Raji (cell line): ENCODE results near the gene SLC25A19.

Experiments used
- POLR2A ChIP-seq: IDR thresholded peaks from 2 replicates; pipeline ENCODE4 v1.6.1; 2011; ENCODE audit warnings: low read depth, low read length, control low read depth; ENCODE audit not compliant: insufficient read depth

SLC25A19 gene

DNA sequence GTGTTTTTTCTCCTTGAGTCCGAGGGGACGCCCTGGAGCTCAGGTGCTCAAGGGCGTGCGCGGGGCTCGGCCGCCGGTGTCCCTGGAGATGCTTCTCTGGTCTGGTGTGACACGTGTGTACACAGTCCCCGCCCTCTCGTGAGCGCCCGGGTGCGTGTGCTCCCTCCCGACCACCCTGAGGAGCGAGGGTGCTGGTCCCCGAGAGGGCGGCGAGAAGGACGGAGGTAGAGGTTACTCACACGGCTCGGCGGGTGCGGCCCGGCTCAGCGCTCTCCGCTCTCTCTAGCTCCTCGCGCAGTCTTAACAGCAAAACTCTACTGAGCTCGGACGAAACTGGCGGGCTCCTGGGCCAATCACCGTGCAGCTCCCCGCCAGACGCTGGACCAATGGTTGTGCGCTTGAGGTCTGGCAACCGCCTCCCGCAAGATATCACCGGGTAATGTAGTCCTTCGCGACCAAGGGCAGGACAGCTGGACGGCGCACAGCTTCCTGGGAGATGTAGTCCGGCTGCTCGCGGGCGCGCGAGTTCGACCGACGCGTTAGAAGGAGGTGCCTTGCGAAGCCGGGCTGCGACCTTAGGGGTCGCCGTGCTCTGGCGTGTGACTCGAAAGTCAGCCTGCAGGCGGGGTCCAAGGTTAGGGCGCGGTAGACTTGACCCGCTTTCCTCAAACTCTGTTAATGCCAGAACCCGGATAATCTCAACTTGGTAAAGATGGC, at the start of gene SLC25A19:
TSS of gene SLC25A19 (minus strand) at position 319 of the 717 bp plus-strand sequence. CDS start 2,669 bp downstream, outside the sequence.
- TF ChIP-seq POLR2A: peak; percentile 98

DNA sequence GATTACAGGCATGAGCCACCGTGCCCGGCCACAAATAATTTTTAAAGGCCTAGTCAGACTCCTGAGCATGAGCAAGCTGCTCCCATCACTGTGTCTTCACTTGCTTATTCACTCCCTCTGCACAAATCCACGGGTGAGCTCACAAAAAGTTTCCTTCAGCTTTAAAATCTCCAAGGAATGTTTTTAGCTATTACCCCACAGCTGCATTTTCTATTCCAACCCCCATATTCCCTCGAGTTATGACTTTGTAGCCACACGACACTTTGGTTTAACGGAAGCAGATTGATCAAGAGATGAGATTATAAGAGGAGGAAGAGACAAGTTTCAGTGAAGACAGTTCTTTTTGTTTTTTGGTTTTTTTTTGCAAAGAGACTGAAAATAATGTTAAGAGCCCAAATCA, 49.1 kb upstream of the SLC25A19 start:
- no peak for TF ChIP-seq POLR2A

DNA sequence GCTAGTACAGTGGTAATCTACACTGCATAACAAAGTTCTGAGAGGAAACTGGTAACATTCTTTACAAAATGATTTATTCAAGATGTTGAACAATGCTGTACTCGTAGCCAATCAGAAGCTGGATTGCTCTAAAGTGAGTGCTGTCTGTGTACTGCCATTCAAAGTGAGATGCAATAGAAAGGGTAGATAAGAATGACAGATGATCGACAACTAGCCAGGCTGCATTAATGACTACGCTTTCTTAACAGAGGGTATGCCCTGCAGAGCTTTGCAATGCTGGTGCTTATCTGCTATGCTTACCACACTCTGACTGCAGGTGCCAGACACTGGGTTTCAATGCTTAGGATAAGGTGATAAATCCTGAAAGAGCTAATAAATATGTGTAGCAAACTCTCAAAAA, 46.1 kb upstream of the SLC25A19 start:
- no peak for TF ChIP-seq POLR2A

DNA sequence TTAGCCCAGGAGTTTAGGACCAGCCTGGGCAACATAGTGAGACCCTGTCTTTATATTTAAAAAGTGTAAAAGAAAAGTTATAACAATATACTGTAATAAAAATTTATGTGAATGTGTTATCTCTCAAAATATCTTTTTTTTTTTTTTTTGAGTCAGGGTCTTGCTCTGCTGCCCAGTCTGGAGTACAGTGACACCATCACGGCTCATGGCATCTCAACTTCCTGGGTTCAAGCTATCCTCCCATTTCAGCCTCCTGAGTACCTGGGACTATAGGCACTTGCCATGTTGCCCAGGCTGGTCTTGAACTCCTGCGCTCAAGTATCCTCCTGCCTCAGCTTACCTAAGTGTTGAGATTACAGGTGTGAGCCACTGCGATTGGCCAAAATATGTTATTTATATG, 45.5 kb upstream of the SLC25A19 start:
- no peak for TF ChIP-seq POLR2A

DNA sequence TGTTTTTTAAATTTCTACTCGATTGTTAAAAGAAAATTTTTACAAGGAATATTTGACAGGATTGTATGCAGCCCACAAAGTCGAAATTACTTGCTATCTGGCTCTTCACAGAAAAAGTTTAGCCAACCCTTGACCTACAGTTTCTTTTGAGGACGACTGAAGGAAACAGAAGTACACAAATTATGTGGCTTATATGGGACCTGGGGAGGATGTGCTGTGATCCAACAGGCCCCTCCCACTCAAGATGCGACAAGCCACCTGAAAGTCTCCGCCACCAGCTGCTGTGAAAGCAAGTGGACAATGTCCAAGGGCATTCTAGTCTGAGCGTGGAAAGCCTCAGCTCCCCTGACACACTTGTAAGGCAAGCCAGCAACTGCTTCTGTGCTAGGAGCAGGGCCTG, 42.4 kb upstream of the SLC25A19 start:
- no peak for TF ChIP-seq POLR2A

DNA sequence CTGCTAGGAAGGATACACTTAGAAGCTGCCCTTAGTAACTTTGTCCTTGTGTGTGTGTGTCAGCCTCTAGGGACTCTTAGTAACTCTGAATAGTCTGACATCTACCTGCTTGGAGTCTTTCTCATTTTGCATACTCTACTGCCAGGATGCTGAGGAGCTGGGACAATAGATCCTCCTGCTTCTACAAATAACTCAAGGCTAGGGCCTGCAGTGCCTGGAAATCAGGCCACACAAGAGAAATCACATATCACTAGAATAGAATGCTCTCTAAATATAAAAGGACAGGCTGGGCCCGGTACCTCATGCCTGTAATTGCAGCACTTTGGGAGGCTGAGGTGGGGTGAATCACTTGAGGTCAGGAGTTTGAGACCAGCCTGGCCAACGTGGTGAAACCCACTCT, 38.5 kb upstream of the SLC25A19 start:
- no peak for TF ChIP-seq POLR2A

DNA sequence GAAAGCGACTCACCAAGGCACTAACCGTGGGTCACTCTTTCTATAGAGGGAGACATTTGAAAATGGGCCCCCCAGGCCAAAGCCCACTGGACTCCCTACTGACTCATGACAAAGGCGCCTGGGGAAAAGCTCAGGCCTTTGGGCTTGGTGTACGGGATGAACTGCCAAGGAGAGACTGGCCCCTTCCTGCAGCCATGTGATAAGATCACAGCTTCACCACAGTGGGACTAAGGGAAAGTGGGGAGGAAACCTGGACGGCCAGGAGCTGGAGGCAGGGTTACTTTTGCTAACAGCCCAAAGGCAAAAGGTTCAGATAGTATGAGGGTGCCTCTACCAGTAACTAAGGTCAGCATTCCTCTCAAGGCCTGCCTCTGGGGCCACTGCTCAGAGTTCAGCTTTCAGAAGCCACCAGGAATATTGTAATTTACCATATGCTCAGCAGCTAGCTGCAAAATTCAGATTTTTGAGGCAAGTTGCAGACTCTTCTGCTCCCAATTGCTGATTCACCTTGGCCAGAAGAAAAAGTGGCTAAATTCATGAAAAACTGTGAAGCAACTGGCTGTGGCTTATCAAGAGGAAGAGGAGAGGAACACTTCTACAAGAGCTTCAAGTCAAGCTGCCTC, 37.1 kb upstream of the SLC25A19 start:
- TF ChIP-seq POLR2A: no peak

DNA sequence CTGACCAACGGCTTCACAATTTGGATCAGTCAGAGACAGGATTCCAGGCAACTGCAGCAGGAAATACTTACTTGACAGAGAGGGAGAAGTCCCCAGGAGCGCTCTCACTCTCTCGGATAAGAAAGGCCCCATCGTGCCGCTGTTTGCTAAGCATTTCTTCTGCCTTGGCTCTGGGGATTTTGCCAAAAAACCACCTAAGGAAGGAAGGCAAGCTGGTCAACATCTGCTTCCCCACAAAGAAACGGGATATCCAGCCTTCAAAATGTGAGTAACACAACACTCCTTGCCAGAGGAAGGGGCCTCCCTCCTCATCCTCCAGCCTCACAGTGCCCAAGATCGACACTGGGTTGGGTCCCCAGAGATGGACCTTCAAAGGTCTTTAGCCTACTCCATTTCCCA, 36.6 kb upstream of the SLC25A19 start:
- no peak for TF ChIP-seq POLR2A

DNA sequence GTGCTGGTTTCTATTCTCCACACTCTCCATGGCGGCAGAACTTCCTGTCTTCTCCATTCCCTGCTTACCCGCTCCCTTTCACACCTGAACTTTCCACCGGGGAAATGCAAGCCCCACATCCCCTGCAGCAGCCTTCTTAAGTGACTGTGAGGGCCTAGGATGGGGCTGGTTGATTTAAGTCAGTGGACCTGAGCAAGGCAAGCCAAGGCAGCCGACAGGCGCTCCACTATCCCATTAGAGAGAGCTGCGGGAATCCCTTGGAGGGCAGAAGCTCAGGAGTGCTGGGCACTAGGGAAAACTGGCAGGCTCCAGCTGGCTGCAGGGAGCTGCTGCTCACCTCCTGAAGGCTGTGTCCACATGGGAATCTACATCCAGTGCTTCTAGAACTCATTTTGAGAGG, 36.1 kb upstream of the SLC25A19 start:
- no peak for TF ChIP-seq POLR2A

DNA sequence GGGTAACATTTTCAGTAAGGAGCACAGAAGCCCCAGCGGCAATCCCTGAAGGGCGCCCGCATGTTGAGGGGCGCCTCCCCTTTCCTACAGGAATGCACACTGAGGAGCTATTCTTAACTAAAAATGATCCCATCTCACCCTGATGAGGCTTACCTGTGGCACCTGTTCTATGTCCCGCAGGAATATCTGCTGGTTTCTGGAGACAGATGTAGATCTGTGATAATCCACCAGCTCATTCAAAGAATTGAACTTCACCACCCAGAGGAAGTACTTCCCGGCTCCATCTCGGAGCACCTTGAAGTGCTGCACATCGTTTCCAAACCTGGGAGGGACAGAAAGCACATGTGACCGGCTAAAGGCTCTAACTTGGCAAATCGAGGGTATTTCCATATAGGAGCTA, 32.3 kb upstream of the SLC25A19 start:
- TF ChIP-seq POLR2A: no peak

DNA sequence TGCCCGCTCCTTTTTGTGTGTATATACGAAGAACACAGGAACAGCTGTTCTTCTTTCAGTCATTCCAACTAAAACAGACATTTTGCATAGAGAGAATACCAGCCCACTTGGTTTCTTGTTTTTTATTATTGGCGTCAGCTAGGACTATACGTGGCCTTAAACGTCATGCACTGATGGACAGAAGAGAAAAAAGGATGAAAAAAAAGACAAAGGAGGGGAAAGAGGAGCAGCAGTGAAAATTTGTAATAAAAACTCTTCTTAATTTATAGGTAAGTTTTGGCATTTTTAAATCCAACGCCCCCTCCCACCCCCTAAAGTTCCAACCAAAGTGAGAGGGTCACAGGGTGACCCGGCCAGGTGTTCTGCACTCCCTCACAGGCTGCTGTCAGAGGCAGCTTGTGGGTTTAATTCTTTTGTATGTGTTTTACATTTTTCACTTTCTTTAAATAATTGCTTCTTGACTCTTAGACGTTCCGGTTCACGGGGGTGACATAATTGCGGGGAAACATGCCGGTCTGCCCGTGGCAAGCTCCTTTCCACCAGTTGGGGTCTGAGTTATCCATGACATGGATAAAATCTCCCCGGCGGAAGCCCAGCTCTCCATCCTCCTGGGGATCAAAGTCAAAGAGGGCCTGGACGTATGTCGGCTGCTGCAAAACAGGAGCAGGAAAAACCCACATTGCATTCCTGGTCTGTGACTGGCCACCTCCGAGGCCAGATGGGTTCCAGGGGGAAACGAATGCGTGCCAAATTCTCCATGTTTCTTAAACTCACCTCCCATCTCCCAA, 30.9 kb upstream of the SLC25A19 start:
- no peak for TF ChIP-seq POLR2A

DNA sequence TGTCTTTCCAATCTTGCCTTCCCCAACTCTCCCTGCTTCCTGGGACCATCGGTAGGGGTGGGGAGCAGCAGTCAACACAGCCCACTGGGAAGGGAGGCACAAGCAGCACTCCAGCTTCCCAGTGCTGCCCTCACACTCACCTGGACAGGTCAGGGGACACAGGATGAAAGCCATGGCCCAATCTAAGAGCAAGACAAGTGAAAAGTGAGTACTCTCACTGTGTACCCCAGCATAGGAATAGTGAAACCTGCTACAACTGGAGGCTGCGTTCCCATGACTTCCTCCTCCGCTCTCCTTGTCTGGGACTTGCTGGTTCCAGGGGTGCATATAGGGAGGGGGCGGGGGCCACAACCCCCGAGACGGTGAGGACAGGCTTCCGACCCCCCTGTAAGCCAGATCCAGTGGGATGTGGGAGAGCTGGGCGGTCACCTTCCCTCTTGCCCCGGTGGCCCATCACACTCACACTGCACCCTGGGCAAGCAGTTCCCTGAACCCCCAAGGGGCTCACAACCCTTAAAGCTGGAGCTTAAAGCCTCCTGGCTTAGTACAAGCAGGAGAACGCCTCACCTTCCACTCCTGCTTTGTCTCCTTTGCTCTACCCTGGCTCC, 29.5 kb upstream of the SLC25A19 start:
- TF ChIP-seq POLR2A: no peak

DNA sequence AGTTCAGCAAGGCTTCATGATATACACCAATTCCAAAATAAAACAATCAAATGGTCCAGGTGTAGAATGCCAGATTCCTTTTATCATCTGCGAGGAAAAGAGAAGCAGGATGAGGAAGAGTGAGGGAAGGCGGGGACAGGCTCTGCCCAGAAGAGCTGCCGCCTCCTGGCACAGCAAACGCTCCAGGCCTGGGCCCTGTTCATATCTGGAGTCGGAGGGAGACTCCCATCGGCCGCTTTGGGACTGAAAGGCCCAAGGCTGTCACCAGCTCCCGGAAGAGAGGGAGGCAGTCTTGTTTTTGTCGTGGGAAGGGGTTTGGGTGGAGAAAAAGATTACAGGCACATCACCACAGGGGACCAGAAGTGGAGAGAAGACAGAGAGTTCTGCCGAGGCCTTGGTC, 29.0 kb upstream of the SLC25A19 start:
- TF ChIP-seq POLR2A: no peak

DNA sequence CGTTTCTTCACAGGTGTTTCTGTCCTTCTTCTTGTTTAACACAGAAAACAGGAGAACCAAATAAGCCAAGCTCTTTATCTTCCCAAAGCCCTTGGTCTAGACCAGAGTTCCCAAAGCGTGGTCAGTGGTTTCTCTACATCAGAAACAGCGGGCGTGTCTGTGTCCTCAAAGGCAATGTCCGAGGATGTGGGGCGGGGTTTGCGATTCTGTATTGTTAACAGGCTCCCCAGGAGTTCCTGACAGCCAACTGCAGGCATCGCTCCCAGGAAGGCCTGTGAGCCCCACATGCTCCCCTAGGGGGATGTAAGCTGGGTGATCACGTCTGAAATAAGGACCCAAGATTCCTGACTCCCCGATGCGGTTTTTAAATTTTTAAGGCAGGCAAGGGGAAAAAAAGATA, 28.4 kb upstream of the SLC25A19 start:
- no peak for TF ChIP-seq POLR2A

DNA sequence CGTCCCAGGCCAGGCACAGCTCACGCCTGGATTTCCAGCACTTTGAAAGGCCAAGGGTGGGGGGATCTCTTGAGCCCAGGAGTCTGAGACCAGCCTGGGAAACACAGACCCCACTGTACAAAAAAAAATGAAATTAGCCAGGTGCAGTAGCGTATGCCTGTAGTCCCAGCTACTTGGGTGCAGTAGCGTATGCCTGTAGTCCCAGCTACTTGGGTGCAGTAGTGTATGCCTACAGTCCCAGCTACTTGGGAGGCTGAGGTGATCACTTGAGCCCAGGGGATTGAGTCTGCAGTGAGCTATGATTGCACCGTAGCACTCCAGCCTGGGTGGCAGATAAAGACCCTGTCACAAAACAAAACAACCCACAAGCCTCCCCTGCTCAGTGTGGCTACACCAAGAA, 27.0 kb upstream of the SLC25A19 start:
- no peak for TF ChIP-seq POLR2A
